Right lobe of liver (tissue), 6 donors: ENCODE measurements around the gene PROSER2. TPM values are rescaled to one million over a fixed set of nuclear protein-coding genes. Genes with fewer than 3 reads are reported as not detected.
A peak's percentile ranks its signal among the peaks of the same experiment; 100 is the strongest.

Experiments
- ATAC-seq, 4 donors: fragments of 200-7000 bp; cut with Tn5 transposase; one replicate each; pipeline ENCODE4 v1.9.1; 2020; ENCODE audit warnings: mild to moderate bottlenecking in 4 of 4, moderate library complexity in 4 of 4
- DNase-seq, 3 donors: peaks; one replicate each; pipeline ENCODE4 v3.0.0-alpha.2; 2020
- H3K27ac ChIP-seq, 3 donors: fragments of 200-600 bp; one replicate each; pipeline ENCODE4 v1.8.0; 2022
- H3K27me3 ChIP-seq, 2 donors: fragments of 200-600 bp; one replicate each; pipeline ENCODE4 v1.8.0; 2022
- H3K36me3 ChIP-seq, 4 donors: fragments of 200-600 bp; sonication (generic) in 1 of 4; one replicate each; pipeline versions ENCODE4 v1.5.1 to v1.8.0; 2017 to 2022; ENCODE audit warnings: control low read depth in 1 of 4
- H3K4me1 ChIP-seq, 4 donors: fragments of 200-600 bp; sonication (generic) in 1 of 4; one replicate each; pipeline versions ENCODE4 v1.5.1 to v1.8.0; 2017 to 2022; ENCODE audit warnings: control low read depth in 1 of 4
- H3K4me3 ChIP-seq, 3 donors: fragments of 200-600 bp; one replicate each; pipeline ENCODE4 v1.8.0; 2022
- H3K9me3 ChIP-seq, 4 donors: fragments of 200-600 bp; sonication (generic) in 1 of 4; one replicate each; pipeline versions ENCODE4 v1.5.1 to v1.8.0; 2017 to 2022; ENCODE audit warnings: control low read depth in 1 of 4
- CTCF ChIP-seq, 4 donors: fragments of 200-600 bp in 3 of 4; fragments of 450-650 bp in 1 of 4; IDR thresholded peaks; one replicate each; pipeline versions ENCODE4 v1.5.1 to v1.8.0; 2016 to 2022; ENCODE audit warnings: antibody characterized with exemption in 4 of 4, mild to moderate bottlenecking in 2 of 4
- POLR2A ChIP-seq: fragments of 450-650 bp; IDR thresholded peaks from one replicate; pipeline ENCODE4 v1.6.1; 2017; ENCODE audit warnings: antibody characterized with exemption, mild to moderate bottlenecking
- WGBS: methylation state at CpG from one replicate; pipeline ENCODE4 v1.1.6; 2018; ENCODE audit warnings: low coverage, low lambda C conversion rate; ENCODE audit not compliant: insufficient coverage; ENCODE audit errors: missing lambda C conversion rate; 5-methylcytosine and 5-hydroxymethylcytosine counted together
- intact Hi-C, 2 donors: fragments of 100-400 bp; cut with DNase I; formaldehyde crosslinking; loops; one replicate each; pipeline versions ENCODE4 v1.11.2 to v1.14.1; 2022
- total RNA-seq, 6 experiments: library from RNA; depleted of rRNA in 2 of 6; stranded (reverse); fragments of >200 nt in 2 of 6; fragmentation: NEBNext Ultra II Directional in 3 of 6; extraction: Animal tissue kit (Norgen Biotek cat#: 25700) in 3 of 6; gene quantifications; one replicate each; pipeline versions ENCODE4 v1.1.0 to v1.2.4, GENCODE V29; 2016 to 2023
- donor health status: DM: no; HTN: yes; CAD: no.
- donor health status: DM: no; HTN: no; CAD: no.
- donor health status: DM: no; HTN: no; CAD: no.
- donor health status: DM: no; HTN: yes; CAD: no.
- donor health status: DM: no; HTN: yes; CAD: no.

PROSER2 gene
- total RNA-seq, 6 experiments from 2014 or later = 24.5 to 65.9 (median 26.8) TPM

GRCh38 chr10:11813177-11813576, 10.0 kb upstream of the PROSER2 start:
- DNase-seq = no peak
- Histone ChIP-seq H3K27me3 (no peaks in the 10 kb centered on the region), H3K4me1 (no peaks in the 10 kb centered on the region), H3K4me3 (no peak overlapping the region), H3K27ac (no peak overlapping the region), H3K9me3 (no peaks in the 10 kb centered on the region), H3K36me3 (no peaks in the 10 kb centered on the region)
- 71% methylated on average over 4 of the region's 7 CpGs for WGBS
- intact Hi-C loops = no loop called here
- TF ChIP-seq CTCF (IDR thresholded peaks at IDR 0.05) (no peak), POLR2A (no peak)
- no peak for ATAC-seq

DNA sequence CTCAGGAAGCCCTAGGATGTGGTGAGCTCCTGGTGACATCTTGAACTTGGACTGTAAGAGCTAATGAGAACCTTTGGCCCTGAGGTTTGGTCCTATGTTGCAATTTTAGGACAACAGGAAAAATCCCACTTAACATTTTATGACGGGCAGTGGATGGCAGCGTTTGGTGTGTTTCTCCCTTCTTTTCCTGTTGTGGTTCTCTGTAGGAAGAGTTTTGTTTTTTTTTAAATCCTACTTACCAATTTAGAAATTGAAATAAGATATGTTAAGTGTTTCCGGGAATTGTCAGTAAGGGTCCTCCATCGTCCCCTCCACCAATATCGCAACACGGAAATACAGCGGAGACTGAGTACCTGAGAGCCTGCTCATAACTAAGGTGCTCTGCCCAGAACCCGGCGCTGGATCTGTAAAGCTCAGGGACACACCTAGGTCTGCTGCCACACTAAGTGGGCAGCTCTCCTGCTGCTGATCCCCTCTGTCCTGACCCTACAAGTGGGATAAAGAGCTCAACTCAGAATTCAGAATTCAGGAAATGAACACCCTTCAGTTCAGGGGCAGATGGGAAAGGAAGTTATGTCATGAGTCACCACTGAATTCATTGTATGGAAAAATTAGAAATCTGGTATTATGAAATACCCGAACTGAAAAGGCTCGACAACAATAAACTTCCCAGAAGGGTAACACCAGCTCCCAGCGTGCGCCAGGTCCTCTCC, 9.1 kb upstream of the PROSER2 start:
- no peak for DNase-seq
- WGBS = 68% methylated on average over 13 of the region's 13 CpGs
- H3K4me1 ChIP-seq = no peaks in the 10 kb centered on the region
- TF ChIP-seq CTCF (IDR thresholded peaks at IDR 0.05) = no peak
- TF ChIP-seq POLR2A = no peak
- no peaks in the 10 kb centered on the region for H3K27me3 ChIP-seq
- peak in 3 of 4 donors; percentile 14 to 67 (median 35) for ATAC-seq
- intact Hi-C loops = no loop called here
- H3K4me3 ChIP-seq = no peak overlapping the region
- H3K36me3 ChIP-seq = no peaks in the 10 kb centered on the region
- H3K9me3 ChIP-seq = no peaks in the 10 kb centered on the region
- no peak overlapping the region for H3K27ac ChIP-seq

GRCh38 chr10:11819027-11819426, 4.1 kb upstream of the PROSER2 start:
- 63% methylated on average over 3 of the region's 3 CpGs for WGBS
- no peak for DNase-seq
- no peak for TF ChIP-seq POLR2A
- no peak for TF ChIP-seq CTCF (IDR thresholded peaks at IDR 0.05)

GRCh38 chr10:11822026-11822756, 965 bp upstream of the PROSER2 start:
- Histone ChIP-seq H3K9me3 (no peaks in the 10 kb centered on the region), H3K4me1 (peaks cover 0 to 17% (median 0%) of the 10 kb centered on the region in 4 donors), H3K27me3 (no peaks in the 10 kb centered on the region), H3K36me3 (no peaks in the 10 kb centered on the region), H3K4me3 (no peak overlapping the region), H3K27ac (no peak overlapping the region)
- intact Hi-C loops = no loop called here
- WGBS = 68% methylated on average over 5 of the region's 5 CpGs
- DNase-seq (no peak), ATAC-seq (no peak)
- no peak for TF ChIP-seq CTCF (IDR thresholded peaks at IDR 0.05)
- no peak for TF ChIP-seq POLR2A

More at GRCh38 chr10:11819027-11819426, 4.1 kb upstream of the PROSER2 start:
- Histone ChIP-seq H3K27ac (no peak overlapping the region), H3K27me3 (no peaks in the 10 kb centered on the region), H3K36me3 (no peaks in the 10 kb centered on the region), H3K9me3 (no peaks in the 10 kb centered on the region), H3K4me3 (no peak overlapping the region), H3K4me1 (no peaks in the 10 kb centered on the region)
- intact Hi-C loops = no loop called here
- no peak for ATAC-seq
